ENCODE measurements around the gene TRAF2.

TRAF2 gene

DNA sequence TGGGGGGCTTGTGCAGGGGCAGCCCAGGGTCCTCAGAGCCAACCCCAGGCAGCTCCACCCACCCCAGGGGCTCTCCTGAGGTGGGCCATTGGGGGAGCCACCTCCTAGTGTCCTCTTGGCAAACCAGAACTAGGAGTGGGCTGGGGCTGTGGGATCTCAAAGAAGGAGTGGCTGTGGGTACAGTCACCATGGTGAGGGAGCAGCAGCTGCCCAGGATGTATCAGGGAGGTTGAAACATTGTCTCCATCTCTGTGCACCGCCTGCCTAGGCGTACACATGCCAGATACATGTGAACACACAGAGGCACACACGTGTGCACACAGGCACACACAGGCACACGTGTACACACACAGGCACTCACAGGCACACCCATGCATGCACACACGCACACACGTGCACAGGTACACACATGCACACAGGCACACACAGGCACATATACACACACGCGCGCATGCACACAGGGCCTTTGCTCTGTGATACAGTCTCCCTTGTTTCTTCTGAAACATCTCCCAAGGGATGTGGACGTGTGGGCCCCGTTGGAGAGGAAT, 76.5 kb downstream of the TRAF2 start:
- no peak for DNase-seq

DNA sequence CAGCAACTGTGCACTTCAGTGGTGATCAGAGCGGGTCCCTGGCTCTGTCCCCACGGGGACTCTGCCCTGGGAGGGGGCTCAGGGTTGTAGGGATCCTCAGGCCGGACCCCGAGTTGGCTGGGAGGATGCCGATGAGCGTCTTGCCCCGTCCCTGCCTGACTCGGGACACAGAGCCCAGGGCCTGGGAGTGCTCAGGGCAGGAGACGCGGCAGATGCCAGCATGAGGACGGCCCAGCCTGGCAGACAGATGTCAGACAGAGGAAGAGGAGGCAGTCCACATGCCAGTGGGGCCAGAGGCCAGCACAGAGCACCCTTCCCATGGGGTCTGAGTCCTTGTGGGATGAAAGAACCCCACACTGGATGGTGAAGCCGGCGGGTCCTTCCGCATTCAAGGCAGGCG, 77.0 kb downstream of the TRAF2 start:
- no peak for DNase-seq

DNA sequence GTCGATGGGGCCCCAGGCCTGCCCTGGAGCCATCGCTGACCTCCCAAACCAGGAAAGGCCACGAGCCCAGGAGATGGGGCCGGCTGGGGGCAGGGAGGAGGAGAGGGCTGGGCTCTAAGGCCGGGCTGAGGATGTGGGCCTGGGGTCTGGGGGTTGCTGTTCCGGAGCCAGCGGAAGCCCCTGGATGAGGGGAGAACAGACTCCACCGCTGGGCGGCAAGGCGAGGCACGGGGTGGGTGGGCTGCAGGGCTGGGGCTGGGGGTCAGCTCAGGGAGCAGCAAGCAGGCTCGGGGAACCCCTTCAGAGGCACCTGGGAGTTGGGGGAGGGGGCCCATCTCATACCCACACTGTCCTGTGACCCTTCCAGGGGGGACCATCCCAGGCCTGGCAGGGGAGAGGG, 77.4 kb downstream of the TRAF2 start:
- DNase-seq, result no peak

DNA sequence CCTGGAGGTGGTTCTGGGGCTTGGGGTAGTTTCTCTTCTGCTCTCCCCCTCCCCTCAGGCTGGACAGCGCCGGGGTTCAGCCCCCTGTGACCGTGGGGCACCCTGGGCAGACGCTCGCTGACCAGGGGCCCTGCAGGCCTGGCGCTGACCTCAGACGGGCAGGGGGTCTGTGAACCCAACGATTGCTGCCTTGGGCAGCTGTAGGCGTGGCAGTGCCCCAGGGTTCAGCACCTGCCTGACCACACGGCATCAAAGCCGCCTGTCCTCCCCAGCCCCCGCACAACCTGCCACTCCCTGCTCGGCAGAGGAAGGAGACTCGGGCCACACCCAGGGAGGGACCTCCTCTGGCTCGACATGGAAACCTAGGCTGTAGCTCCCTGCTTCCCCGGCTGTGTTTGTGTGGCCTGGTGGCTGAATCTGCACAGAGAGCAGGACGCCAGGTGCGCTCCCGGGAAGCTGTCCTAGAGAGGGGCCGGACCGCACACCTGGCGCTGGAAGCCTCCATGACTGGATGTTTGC, 77.9 kb downstream of the TRAF2 start:
- peak; percentile 44 for DNase-seq

DNA sequence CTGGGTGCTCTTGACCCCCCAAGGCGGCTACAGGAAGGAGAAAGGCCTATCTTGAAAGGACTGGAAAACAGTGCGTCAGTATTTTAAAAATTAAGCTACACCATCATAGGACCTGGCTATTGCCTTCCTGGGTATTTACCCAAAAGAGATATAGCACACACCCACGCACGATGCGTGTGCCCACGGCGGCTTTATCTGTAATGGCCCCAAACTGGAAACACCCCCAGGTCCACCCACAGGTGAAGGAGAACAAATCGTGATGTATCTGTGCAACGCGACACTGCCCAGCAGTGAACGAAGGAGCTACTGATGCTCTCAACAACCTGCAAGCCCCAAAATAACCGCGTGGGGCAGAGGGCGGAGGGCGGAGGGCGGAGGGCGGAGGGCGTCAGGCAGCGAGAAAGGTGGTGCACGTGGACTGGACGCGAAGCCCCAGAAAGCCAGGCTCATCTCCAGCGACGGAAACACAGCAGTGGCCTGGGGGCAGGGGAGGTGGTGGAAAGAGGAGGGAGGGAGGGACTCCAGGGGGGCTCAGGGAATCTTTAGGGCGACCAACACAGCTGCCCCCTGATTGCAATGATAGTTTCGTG, 78.6 kb downstream of the TRAF2 start:
- no peak for DNase-seq

DNA sequence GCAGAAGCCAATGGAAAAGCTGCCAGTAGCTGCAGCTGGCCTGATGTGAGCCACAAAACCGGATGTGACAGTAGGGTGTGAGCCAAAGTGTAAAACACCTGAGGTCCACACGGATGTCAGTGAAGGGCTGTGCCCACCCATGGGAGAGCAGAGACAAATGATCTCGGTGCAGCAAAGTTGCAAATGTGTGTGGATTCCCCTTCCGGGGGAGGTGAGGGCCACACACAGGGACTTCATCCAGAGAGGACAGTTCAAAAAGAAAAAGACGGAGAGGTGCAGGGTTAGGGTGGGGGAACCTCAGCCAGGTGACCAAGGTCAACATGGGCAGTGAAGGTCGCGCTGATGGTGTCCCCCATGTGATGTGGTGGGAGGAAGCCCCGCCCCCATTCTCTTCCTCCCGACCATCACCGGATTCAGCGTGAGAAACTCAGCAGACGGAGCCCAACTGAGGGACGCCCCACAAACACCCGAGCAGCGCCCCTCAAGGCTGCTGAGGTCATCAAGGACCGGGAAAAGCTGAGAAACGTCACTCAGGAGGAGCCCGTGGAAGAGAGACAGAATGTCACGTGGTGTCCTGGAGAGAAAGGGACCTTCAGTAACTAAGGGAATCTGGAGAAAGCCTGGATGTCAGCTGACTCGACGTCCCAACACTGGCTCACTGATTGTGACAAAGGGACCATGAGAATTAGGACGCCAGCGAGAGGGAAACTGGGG, 79.6 kb downstream of the TRAF2 start:
- no peak for DNase-seq

DNA sequence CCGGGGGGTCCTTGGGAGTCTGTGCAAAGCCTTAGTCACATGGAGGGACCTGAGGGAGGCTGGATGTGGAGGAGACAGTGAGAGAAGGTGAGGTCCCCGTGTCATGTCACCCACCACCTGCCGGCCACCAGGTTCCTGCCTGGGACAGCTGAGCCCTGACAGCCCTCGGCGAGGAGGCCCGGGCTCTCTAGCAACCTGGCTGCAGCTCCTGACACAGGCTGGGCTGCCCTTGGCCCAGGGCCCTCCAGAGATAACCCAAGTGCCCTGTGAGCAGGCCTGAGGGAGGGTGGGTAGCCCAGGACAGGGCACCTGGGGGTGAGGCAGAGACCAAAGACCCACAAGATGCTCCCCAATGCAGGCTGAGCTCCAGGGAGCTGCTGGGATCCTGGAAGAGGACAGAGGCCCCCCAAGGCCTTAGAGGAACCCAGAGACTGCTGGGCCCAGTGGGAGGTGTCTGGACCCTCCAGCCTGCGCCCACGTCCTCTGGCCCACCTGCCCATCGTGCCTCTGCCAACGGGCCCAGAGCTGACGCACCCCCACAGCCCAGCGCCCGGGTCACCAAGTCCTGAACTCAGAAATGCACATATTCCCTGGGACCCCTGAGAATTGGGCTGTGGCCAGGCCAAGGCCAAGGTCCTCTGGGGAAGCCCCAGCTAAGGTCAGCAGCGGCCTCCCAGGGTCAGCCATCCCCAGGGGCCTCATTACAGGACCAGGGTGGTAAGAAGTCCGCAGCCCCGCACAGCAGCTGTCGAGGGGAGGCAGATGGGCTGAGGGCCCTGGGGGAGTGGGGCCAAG, 82.2 kb downstream of the TRAF2 start:
- DNase-seq, result no peak

DNA sequence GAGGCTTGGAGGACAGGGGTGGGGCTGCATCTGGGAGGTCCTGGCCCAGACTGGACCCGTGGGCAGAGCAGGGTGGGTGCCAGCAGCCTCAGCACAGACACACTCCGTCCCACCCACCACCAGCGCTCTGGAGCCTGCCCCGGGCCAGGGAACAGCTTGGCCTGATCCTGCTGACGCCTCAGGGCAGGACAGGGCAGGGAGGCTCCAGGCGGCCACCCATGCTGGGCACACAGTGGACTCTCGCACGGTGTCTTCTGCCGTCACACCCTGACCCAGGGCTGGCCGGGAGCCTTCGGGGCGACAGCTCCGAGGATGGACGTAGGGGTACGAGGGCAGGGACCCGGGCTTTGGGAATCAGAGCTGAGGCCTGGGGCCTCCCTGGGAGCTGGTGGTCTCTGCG, 82.8 kb downstream of the TRAF2 start:
- no peak for DNase-seq

DNA sequence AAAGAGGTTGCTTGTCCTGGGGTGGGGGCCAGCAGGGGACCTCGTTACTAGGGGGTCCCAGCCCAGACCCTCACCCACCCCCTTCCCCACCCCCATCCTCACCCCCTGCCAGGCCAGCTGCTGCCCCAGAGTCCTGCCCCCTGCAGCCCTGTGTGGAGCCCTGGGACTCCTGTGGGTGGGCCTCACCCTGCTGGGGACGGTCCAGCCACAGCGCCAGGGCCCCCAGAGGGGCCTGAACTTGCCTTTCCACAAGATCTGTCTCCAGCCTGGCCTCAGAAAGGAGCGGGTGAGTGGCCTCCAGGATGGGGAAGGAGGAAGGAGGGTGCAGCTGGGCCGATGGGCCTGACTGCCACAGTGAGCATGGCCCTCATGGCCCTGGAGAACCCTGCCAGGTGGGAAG, 83.5 kb downstream of the TRAF2 start:
- DNase-seq, result no peak

DNA sequence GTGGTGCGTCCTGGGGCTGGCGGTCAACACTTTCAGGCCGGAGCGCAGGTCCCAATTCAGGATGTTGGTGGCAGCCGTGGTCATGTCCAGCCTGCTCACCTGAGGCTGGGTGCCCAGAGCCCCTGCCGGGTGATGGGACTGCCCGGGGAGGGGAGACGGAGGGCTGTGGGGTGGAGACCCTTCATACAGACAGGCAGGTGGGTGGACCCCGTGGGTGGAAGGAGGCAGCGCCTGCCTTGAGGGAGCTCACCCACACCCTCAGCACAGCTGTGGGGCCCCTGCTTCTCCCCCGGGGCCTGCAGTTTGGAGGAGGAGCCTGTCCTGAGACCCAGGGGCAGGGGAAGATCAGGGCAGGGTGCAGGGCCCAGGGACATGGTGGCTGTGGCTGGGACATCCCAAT, 84.0 kb downstream of the TRAF2 start:
- no peak for DNase-seq

DNA sequence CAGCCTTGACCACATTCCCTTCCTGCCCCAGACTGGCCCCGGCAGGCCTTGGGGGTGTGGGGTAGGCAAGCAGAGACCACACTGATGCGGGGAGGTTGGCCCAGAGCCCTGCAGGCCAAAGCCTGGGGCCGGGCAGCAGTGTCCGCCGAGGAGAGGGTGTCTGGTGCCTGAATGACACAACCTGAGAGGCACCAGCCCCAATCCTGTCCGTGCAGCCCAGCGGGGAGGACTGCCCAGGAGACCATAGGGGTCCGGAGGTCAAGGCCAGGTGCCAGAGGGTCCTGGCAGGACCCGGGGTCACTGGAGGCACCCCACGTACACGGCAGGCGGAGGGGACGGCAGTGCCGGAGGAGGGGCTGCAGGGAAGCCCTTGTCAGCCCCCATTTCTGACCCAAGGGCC, 85.4 kb downstream of the TRAF2 start:
- DNase-seq, result no peak

DNA sequence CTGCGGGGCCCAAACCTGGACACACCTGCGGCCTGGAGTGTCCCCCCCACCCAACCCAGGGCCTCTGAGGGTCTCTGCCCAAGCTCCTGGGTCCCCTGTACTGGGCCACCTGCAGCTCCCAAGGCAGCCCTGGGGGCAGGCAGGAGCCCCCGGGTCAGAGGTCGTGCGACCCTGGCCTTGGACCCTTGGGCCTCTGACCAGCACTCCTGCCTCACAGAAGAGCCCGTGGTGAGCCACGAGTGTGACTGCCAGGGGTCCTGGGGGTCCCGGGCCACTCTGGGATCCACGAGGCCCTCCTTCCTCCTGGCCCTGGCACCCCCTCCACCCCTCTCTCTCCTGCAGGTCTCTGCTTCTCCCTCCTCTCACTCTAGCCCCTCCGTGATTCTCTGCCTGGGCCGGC, 86.0 kb downstream of the TRAF2 start:
- no peak for DNase-seq

DNA sequence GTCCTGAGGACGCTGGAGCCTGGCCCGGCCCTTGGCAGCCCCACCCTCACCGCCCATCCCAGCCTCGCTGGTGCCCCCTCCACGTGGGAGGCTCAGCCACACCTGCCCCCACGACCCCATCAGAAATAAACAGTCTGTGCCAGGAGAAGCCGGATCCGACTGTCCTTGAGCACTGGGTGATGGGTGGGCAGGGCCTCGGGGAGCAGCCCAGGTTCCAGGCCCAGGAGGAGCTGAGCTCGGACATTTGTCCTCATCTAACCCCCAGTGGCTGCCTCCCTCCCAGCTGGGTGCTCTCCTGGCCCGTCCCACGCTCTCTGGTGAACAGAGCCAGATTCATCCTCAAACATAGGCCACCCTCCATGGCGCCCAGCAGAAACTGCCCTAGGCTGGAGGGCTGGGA, 86.4 kb downstream of the TRAF2 start:
- DNase-seq, result no peak

DNA sequence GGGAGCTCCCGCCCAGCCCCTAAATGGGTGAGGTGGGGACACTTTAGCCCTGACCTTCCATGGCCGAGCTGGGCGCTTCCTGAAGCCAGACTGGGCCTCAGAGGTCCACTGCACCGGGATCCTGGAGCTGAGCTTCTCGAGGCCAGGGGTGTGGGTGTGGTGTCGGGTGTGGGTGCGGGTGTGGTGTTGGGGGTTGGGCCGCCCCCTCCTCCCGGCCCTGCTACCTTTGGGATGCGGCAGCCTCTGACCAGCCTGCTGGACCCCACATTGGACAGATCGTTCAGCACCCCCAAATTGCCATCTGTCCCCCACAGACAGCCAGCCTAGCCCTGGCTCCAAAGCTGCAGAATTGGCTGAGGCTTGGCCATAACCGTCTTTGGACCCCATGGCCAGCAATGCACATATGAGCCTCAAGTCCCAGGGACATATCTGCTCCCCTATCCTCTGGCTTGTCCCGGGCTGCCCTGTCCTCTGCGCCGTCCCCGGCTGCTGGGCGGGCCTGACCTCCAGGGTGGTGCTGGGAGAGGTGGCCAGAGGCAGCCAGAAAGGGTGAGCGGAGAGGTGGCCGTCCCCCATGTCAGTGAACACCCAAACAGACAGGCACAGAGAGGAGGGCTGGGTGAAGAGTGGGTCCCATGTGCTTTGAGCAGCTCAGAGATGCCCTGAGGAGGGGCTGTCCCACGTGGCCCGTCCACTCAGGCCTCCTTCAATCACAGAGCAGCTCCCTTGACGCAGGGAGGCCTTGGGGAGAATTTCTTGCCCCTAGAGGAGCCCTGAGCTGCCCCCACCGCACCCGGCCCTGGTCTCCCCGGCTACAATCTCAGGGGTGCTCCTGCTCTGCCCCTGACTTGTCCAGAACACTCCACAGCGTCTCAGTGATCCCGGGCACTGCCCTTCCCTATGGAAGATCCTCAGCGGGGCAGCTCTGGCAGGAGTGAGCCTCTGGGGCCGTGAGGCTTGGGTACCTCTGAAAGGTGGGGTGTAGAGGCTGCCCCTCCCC, 87.6 kb downstream of the TRAF2 start:
- DNase-seq, result no peak

DNA sequence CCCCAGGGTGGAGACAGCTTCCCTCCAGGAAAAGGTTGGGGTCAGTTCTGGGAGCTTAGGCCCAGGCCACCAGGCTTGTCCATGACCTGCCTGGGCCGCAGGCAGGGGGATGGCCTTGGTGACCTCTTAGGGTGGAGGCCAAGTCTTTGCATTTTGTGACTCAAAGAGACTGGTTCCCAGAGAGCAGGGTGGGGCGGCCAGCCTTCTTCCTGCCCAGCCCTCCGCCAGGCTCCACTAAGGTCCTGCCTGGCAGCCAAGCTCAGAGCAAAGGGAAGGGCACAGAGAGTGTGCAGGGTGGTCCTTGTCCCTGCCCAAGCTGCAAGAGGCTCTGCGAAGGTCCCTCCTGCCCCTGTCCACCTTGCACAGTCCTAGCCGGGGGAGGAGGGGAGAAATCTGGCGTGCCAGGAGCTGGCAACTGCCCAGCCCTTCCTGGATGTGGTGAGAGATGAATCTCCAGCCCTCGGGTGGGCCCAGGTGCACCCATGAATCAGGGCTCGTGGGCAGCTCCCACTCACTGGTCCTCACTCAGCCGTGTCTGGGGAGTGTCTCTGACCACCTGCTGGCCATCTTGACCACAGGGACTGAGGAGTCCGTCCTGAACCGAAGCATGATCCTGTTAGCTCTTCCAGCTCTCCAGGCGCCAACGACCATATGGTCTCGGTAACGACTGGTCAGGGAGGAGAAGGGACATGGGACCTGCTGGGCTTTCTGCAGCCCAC, 88.7 kb downstream of the TRAF2 start:
- no peak for DNase-seq

DNA sequence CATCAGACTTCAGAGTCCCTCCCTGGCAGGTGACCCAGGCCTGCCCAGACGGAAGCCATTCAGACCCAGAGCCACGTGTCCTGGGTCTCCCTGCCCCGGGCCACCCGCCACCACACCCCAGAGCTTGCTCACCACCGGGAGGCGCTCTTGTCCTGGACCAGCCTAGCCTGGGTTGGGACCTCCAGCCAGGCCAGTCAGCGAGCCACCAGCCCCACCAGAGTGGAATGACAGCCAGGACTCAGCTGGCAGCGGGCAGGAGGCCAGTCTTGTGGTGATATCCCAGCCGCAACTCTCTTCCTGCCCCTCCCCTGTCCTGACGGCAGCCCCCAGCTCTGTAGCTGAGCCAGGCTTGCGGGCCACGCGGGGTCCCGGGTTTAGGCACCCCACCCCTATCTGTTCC, 89.3 kb downstream of the TRAF2 start:
- no peak for DNase-seq
